ENCODE measurements around the gene SLC6A5.
"Not testable (repeated sequence)": the region's sequence is repeated elsewhere in the genome, so short reads cannot be mapped to it uniquely, and the experiment has no call there.

The SLC6A5 gene

GRCh38 chr11:20599221-20600019 is at the start of gene SLC6A5:
TSS of gene SLC6A5 (plus strand) at chr11:20599608. CDS start at chr11:20599673, 65 bp downstream.
- DNase-seq (ENCODE audit: low read depth in 2 of 2, low spot score in 1 of 2), result no peak

- DNase-seq (ENCODE audit: low read depth in 2 of 2, low spot score in 1 of 2), result no peak
These were observed 48.3 kb upstream of the SLC6A5 start for GRCh38 chr11:20551096-20551495.

DNA sequence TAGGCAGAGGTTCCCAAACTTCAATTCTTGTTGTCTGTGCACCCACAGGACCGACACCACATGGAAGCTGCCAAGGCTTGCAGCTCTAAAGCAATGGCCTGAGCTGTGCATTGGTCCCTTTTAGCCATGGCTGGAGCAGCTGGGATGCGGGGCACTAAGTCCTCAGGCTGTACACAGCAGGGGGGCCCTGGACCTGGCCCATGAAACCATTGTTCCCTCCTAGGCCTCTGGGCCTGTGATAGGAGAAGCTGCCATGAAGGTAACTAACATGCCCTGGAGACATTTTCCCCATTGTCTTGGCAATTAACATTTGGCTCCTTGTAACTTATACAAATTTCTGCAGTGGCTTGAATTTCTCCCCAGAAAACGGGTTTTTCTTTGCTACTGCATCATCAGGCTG is 43.6 kb upstream of the SLC6A5 start:
- no peak for DNase-seq (ENCODE audit: low read depth in 2 of 2, low spot score in 1 of 2)

- DNase-seq (ENCODE audit: low read depth in 2 of 2, low spot score in 1 of 2), result not testable (repeated sequence)
These were observed 43.0 kb upstream of the SLC6A5 start for GRCh38 chr11:20556396-20556795.

- no peak for DNase-seq (ENCODE audit: low read depth in 2 of 2, low spot score in 1 of 2)
These were observed 40.7 kb upstream of the SLC6A5 start for GRCh38 chr11:20558741-20559140.

DNA sequence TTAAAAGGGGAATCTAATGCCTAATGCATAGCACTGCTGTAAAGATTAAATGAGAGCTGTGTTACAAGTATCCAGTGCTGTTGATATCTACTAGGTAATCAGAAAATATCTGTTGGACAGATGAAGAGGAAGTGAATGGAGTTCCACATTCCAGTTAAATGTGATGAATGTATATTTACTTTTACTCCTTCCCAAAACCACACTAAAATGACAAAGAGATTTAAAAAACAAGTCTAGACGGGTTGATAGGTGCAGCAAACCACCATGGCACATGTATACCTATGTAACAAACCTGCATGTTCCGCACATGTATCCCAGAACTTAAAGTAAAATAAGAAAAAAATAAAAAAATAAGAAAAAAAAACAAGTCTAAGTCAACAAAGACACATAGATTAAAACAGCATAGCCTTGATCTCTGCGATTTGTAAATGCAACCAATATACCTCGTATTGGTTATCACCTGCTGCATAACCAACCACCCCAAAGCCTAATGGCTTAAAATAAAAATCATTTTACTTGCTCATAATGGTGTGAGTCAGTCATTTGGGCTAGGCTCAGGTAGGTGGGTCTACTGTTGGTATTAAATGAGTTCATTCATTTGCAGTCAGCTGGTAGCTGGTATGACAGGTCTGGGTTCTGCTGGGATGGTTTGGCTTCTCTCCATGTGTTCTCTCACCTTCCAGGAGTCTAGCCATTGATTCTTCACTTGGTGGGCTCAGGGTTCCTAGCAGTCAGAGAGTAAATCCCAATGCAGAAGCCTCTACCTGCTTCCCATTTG is 39.7 kb upstream of the SLC6A5 start:
- DNase-seq (ENCODE audit: low read depth in 2 of 2, low spot score in 1 of 2), result no peak

DNA sequence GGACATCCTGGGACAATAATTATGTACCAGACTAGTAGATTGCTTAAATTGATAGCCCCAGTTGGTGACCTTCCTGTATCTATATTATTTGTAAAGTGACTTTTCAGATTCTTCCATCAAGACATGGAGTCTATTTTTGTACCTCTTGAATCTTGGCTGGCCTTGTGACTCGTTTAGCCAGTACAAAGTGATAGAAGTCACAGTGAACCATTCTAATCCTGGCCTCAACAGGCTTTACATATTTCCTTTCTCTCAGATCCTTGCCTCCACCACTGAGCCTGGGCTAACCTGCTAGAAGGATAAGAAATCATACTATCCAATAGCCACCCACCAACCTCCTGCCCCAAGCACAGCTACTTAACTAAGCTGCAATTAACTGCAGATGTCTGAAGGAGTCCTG is 37.5 kb upstream of the SLC6A5 start:
- no peak for DNase-seq (ENCODE audit: low read depth in 2 of 2, low spot score in 1 of 2)

DNA sequence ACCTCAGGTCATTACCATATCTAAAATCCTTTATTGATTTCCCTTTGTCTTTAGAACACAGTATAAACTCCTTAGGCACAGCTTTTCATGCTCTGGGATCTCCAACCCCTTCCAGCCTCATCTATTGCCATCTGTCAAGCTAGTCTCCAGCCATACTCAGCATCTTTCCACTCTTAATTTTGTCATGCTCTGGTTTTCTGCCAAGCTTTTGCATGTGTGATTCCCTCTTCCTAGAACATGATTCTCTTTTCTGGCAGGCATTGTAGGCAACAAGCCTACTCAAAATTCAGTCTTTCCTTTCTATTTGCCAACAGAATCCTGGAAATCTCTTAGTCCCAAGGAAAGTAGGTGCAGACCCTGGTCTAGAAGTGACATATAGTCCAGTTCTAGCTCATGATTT is 35.5 kb upstream of the SLC6A5 start:
- DNase-seq (ENCODE audit: low read depth in 2 of 2, low spot score in 1 of 2), result no peak

GRCh38 chr11:20564846-20565635 is 34.4 kb upstream of the SLC6A5 start:
- DNase-seq (ENCODE audit: low read depth in 2 of 2, low spot score in 1 of 2), result no peak

GRCh38 chr11:20566115-20566514 is 33.3 kb upstream of the SLC6A5 start:
- DNase-seq (ENCODE audit: low read depth in 2 of 2, low spot score in 1 of 2), result not testable (repeated sequence)

DNA sequence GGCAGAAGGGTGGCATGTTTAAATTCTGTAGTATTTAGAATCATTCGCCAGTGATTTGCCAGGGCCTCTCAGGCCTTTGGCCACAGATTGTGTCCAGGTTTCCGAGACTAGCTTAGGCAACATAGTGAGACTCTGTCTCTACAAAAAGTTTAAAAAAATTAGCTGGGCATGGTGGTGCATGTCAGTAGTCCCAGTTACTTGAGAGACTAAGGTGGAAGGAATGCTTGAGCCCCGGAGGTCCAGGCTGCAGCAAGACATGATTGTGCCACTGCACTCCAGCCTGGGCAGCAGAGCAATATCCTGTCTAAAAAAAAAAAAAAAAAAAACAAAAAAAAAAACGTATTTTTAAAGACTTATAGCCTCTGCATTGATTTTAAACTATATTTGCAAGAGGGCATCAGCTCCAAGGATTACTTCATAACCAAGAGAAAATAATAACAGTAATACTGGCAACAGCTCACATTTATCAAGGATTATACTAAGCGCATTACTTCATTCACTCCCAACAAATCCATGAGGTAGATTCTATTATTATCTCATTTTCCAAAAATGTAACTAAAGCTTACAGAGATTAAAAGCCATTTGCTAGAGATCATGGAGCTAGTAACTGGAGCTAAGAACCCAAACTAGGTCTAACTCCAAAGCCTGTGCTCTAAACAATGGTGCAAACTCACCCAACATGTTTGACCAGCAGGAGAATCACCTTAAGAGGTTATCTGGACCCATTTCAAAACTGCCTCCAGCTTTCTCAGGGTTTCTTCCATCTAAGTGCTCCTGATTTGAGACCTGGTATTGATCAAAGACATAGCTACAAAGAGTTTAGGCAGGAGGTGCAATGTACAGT is 32.6 kb upstream of the SLC6A5 start:
- no peak for DNase-seq (ENCODE audit: low read depth in 2 of 2, low spot score in 1 of 2)

DNA sequence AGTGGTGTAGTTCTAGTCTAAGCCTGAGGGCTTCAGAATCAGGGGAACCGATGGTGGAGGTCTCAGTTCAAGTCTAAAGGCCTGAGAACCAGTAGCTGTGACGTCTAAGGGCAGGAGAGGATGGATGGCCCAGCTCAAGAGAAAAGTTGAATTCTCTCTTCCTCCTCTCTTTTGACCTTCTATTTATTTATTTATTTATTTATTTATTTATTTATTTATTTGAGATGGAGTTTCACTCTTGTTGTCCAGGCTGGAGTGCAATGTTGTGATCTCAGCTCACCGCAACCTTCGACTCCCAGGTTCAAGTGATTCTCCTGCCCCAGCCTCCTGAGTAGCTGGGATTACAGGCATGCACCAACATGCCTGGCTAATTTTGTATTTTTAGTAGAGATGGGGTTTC is 19.7 kb upstream of the SLC6A5 start:
- not testable (repeated sequence) for DNase-seq (ENCODE audit: low read depth in 2 of 2, low spot score in 1 of 2)

DNA sequence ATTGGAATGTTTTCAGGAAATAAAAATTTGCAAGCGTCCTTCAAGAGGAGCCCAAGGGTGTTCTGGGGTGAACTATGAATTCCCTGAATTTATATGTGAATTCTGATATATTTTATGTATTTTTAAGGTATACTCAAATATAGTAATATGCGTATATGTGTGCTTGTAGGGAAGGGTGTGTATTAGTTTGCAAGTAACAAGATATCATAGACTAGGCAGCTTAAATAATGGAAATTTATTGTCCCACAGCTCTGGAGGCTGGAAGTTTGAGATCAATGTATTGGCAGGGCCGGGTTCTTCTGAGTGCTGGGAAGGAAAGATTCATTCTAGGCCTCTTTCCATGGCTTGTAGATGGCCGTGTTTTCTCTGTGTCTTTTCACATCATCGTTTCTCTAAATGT is 16.2 kb upstream of the SLC6A5 start:
- no peak for DNase-seq (ENCODE audit: low read depth in 2 of 2, low spot score in 1 of 2)

- DNase-seq (ENCODE audit: low read depth in 2 of 2, low spot score in 1 of 2), result no peak
These were observed 15.2 kb upstream of the SLC6A5 start for GRCh38 chr11:20584093-20584774.

GRCh38 chr11:20589796-20590195 is 9.6 kb upstream of the SLC6A5 start:
- DNase-seq (ENCODE audit: low read depth in 2 of 2, low spot score in 1 of 2), result no peak

DNA sequence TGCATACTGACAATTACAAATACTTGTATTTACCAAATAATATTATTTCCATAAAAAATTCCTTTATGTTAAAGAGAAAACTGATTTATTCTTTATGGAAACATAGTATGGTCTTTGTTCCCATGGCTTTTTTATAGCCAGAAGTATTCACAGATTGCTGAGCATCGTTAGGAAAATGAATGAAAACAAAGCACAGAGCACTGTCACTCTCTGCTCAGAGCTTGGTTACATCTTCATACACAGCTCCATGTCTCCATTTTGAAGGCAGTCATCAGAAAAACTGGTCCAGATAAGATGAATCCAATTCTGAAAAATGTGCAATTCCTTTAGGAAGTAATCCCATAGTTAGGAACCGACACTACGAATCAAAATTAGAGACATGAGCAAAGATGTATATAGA is 9.0 kb upstream of the SLC6A5 start:
- no peak for DNase-seq (ENCODE audit: low read depth in 2 of 2, low spot score in 1 of 2)

DNA sequence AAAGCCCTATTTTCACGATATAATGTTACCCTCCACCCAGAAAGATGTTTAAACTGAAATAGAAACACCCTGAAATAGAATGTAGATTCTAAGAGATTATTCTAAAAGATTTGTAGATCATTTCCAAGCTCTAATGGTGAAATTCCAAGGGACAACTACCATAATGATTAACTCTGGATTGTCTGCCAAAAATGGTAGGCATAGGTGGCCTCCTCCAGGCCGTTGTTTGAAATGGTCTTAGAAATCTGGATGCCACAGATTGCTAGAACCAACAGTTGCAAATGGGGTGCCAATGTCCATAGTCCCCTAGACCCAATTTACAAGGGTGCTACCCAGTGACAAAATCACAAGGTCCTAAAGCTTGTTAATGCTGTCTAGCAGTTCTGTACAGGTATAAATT is 6.7 kb upstream of the SLC6A5 start:
- no peak for DNase-seq (ENCODE audit: low read depth in 2 of 2, low spot score in 1 of 2)

DNA sequence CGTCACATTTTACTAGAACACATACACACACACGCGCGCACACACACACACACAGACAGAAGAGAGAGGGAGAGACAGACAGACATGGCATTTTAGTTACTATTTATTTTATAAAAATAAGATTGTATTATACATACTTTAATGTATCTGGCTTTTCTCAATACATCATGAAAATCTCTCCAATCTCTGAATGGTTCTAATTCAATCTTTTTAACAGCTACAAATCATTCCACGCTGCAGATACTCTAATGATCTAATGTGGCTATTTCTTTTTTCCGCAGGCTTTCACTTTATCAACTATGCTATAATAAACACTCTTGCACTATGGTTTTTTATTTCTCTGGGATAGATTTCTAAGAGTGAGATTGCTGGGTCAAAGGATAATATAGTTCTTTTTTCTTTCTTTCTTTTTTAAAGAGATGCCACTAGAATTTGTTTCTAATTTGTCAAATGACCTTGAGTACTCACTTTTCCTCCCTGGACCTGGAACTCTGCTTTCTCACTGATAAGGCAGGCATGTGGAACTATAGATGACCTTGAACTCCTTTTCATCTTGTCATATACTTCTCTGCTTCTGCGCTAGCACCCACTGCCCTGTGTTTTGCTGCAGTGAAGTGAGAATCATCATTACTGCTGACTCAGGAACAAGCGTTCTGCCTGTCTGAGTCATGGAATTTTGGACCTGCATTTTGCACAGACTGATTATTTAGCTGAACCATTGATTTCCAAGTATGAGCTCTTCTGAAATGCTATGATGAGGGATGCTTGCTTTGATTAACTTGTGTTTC is 4.9 kb upstream of the SLC6A5 start:
- DNase-seq (ENCODE audit: low read depth in 2 of 2, low spot score in 1 of 2), result no peak

DNA sequence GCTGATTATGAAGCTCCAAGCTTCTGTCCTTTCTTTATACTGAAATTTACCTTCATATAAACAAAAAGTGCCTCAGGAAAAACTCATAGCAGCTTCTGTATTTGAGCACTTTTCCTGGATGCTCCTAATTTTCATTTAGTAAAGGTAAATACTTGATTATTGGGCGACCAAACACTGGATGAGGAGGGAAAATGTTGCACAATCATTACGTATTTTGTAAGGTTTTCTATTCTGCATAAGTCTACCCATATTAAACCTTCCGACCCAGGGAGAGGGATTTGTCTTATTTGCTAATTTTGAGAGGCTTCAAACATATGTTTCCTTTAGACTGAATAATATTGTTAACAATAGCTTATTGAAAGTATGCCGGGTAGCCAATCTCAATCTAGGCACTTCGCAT is 4.3 kb upstream of the SLC6A5 start:
- DNase-seq (ENCODE audit: low read depth in 2 of 2, low spot score in 1 of 2), result no peak

All from stimulated activated CD8-positive, alpha-beta memory T cell treated with anti-CD3 and anti-CD28 coated beads, Interleukin-4, amount 100 ng/mL, for 4 hours (primary cell).